GM21619 (cell line): ENCODE data around the gene AGBL5.

Experiments
- ATAC-seq: cut with Tn5 transposase; IDR thresholded peaks from one replicate; pipeline ENCODE4 v1.9.1; 2021; ENCODE audit not compliant: unreplicated experiment

Gene AGBL5, protein sequence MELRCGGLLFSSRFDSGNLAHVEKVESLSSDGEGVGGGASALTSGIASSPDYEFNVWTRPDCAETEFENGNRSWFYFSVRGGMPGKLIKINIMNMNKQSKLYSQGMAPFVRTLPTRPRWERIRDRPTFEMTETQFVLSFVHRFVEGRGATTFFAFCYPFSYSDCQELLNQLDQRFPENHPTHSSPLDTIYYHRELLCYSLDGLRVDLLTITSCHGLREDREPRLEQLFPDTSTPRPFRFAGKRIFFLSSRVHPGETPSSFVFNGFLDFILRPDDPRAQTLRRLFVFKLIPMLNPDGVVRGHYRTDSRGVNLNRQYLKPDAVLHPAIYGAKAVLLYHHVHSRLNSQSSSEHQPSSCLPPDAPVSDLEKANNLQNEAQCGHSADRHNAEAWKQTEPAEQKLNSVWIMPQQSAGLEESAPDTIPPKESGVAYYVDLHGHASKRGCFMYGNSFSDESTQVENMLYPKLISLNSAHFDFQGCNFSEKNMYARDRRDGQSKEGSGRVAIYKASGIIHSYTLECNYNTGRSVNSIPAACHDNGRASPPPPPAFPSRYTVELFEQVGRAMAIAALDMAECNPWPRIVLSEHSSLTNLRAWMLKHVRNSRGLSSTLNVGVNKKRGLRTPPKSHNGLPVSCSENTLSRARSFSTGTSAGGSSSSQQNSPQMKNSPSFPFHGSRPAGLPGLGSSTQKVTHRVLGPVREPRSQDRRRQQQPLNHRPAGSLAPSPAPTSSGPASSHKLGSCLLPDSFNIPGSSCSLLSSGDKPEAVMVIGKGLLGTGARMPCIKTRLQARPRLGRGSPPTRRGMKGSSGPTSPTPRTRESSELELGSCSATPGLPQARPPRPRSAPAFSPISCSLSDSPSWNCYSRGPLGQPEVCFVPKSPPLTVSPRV

DNA sequence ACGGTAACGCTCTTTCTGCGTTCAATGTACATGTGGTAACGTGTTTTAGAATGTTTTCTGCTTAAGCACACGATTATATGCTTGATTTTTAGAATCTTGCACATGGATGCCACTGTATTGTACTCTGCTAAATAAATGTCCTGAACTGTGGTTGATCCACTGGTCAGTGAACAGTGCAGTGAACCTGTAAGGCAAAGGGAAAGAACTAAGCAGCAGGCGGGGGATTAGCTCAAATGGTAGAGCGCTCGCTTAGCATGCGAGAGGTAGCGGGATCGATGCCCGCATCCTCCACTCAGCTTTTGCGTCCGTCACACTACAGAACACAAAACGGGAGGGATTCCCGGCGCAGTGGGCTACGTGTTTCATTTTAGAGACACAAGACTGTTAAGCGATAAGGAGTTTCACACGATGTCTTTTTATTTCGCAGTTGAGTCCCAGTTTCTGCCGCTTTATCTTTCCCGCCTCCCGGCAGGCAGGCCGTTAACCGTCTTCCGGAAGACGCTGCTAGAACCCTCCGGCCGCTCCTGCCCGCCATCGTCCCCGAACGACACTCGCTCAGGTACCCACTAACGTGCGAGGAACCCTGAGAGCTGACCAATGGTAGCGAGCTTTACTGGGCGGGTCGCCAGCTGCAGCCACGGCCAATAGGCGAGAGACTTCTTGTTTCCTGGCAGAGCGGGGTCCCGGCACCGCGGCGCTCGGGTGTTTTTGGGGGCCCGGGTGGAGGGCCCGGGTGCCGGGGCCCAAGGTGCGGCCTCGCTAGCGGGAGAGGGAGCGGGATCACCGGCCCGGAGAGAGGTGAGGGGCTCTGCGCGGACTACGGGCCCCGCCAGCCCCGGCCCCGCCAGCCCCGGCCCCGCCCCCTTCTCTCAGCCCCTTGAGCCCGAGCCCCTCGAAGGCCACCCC lies at the start of gene AGBL5:
AGBL5 (plus strand) TSS at position 673 of the 906 bp plus-strand sequence. CDS start 1,291 bp downstream, outside the sequence.
- ATAC-seq: peak; percentile 70

DNA sequence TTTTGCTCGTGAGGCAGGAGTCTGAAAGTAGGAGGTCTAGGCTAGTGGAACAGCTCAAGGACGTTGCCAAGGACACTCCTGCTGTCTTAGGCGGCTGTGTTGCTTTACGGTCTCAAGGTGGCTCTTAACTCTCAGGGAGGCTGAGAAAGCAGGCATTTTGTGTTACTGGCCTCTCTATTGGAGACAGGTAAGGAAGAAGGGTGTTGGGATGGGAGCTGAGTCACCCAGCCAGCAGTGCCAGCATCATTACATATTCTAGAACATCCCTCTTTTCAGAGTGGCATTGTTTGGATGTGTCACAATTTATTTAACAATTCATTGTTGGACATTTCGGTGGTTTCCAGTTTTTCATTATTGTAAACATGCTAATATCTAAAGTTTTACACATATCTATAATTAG lies 49.5 kb upstream of the AGBL5 start:
- no peak for ATAC-seq

DNA sequence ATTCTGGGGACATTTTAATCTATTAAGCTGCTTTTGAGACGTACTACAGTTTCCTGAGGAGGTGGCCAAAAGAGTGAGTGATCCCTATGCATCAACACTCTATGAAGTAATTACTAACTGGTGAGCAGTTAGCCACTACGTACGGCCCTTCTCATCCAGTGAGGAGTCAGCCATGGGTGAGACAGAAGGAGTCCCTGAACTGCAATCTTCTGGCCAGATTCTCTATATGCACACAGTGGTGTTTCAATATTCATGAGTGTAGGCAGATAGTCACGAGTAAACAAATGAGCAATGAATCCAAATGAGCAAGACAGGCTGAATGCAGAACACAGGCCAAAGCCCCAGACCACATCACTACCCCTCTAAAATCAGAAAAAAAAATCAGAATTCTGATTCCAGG lies 48.5 kb upstream of the AGBL5 start:
- ATAC-seq: no peak

DNA sequence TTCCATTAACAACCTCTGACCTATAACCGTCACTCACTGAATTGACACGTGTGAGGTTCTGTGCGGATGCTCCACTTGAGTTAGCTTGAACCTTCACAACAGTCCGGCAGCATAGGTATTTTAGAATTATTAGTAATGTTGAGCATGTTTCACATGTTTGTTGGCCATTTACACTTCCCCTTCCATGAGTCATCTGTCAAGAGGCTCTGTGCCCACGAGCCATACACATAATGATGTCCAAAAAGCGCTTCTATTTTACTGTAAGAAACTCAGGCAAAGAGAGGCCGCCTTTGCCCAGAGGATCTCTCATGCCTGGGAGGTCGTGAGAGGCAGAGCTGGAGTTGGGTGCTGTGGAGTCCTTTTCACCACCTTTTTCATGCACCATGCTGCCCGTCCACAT lies 47.6 kb upstream of the AGBL5 start:
- no peak for ATAC-seq

DNA sequence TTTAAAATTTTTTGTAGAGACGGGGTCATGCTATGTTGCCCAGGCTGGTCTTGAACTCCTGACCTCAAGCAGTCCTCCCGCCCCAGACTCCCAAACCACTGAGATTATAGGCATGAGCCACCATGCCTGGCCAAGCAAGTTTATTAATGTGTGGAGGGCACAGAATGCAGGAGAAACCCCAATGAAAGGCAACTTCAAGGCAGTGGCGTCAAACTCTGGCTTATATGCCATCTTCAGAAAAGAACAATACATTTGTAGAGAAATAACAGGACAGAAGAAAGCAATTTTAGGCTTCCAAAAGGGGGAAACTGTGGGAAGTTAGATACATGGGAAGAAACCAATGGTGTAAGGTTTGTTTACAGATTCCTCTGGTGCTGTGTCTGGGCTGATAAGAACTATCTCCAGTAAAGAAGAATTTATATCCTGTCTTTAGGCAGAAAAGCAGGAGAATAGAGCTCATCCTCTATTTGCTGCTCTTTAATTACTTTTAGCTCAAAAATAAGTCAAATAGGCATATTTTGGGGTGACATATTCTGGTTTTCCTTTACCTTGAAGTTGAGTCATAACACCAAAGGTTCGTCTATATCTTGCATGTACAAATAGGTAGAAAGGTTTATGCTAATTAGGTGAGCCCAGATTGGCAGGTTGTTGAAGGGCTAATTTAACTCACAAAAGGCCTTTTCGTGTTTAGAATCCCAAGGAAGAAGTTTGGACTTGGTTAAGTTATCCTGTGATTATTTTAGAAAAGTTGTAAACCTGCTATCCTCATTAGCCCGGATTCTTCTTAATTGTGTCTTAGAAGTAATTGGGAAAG lies 44.7 kb upstream of the AGBL5 start:
- ATAC-seq: no peak

DNA sequence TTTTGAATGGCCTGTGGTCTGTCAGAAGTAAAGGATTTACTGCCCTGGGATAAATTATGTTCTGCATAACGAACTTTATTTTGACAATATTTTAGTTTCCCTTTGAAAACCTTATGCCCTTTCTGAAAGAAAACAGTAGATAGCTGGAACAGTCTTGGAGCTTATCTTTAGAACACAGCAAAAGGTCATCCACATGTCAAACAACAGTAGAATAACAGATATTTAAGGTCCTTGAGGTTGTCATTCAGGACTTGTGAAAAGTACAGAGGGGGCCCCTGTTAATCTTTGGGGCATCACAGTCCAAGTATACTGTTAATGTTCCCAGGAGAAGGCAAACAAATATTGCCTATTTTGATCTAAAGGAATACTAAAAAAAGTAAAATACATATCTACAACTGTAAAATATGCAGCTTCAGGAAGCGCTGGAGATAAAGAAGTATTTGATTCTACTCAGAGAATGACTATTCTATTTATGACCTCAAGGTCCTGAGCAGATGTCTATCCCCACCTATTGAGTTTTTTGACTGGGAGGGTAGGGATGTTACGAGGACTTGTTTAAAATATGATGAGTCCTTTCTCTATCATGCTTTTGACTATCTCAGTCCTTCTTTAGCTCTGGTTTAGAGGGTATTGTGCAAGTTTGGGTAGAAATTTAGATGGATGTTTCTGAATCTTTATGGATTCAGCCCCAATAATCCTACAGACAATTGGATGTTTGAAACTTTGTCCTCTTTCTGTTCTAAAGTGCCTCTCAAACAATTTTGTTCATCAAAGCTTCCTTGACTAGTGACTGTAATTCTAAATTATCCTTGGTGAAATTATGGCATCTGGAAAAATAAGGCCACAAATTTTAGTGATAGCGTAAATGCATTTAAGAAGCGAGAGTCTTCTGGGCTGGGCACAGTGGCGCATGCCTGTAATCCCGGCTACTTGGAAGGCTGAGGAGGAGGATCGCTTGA lies 43.8 kb upstream of the AGBL5 start:
- ATAC-seq: no peak

DNA sequence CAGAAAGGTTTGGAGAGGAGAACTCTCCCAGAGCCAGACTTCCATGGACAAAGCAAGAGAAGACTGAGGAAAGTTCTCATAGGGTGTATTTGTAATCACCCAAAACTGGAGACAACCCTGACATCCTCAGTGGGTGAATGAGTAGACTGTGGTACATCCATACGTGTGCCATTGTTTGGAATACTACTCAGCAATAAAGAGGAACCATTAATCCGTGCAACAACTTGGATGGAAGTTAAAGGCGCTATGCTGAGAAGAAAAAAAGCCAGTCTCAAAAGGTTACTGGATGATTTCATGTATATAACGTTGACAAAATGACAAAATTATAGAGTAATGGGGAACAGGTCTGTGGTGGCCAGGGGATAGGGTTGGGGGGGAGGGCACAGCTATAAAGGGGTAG lies 42.8 kb upstream of the AGBL5 start:
- ATAC-seq: no peak

DNA sequence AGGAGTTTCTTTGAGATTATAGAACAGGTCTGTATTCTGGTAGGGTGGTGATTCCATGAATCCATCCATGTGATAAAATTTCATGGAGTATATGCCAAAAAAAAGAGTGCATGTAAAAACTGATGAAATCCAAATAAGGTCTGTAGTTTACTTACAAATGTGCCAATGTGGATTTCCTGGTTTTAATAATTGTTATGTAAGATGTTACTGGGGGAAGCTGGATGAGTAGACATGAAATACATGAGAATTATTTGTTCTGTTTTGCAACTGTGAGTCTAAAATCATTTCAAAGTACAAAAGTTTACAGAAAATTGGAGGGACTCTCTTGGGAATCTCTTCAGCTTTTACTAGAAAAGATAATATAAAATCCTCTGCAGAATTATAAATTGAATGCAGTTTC lies 42.4 kb upstream of the AGBL5 start:
- no peak for ATAC-seq

DNA sequence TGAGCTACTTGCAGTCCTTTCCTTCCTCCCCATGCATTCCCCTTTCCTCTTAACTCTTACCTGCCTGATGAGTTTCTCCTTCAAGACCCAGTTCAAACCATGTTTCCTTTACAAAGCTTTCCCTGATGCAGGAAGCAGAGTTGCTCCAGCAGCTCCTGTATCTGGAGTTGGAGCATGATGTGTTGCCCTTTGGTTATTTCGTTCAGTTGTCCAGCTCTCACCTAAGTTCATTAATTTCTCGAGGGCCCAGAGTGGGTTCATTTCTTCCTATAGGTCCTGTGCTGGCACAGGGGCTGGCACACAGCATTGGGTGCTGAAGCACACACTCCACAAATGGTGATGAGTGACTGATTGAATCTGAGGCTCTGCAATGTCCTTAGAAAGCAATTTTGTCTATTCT lies 41.8 kb upstream of the AGBL5 start:
- ATAC-seq: no peak

DNA sequence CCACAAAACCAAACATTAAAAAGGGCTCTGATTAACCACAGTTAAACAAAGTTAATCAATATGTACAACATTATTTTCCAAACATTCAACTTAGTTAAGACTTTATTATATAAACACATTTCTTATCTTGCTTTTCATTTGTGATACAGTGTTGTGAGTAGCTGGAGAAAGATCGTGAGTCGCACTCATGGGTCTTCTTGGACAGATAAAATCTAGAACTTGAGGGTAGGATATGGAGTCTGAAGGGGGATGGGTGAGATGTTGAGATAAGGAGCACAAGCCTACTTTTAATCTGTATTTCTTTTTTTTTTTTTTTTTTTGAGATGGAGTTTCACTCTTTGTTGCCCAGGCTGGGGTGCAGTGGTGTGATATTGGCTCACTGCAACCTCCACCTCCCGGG lies 41.3 kb upstream of the AGBL5 start:
- no peak for ATAC-seq

DNA sequence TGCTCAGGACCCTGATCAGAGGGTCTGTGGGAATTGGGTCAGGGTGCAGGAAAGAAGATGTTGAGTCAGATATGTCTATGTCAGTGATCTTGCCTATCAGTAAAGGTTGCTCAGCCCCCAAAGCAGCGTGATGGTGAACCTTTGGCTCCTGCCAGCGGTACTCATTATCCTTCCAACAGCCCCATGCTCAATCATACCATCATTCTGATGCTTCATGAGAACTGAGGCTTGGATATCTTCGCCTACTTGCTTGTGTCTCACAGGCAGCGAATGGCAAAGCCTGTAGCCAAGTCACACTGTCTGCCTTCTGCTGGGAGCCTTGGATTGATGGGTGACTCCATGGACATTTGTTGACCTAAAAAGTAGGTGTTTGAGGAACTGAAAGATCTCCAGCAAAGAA lies 37.7 kb upstream of the AGBL5 start:
- ATAC-seq: no peak

DNA sequence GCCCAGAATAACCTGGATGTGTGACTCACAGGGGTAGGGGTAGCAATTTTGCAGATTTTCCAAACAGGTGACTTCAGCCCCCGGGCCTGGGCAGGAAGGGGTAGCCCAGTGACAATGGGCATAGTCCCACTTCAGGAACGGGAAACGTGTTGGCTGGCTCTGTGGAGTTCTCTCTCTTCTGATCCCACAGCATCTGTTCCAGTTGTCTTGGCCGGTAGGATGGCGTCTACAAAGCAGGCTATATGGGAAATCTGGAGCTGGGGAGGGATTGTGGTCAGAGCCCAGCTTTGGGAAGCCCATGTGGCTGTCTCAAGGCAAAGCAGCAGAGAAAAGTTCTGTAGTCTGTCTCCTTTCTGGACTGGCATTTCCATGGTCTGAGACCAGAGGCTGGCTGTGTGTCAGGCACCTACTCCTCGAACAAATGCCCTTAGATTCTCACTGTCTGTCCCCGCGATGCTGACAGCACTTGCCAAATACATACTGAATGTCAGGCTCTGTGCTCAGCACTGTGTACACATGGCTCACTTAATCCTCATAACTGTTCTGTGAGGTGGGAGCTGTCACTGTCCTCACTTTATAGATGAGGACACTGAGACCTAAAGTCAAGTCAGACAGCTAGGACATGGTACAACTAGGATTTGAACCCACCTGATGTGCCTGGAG lies 36.6 kb upstream of the AGBL5 start:
- no peak for ATAC-seq

DNA sequence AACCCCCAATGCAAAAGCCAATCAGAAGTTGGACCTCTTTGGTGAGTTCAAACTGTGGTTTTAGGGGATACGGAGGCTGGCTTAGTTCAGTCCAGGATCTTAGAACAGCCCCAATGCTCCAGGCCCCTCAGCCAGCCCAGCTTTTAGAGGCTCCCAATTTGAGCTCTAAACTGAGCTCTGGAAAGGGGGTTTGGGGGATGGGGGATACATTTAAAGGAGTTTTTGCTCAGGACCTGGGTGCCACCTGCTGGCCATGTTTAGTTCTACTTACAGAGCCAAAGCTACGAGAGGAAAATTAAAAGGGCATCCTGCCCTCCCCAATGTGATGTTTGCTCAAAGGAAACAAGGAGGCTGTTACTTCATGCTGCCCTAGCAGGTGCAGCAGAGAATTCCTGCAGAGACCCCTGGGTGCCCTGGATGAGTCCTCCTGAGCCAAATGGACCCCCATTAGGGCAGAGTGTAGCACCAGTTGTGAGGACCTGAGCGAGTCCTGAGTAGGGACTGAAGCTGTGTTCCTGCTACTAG lies 34.6 kb upstream of the AGBL5 start:
- ATAC-seq: no peak

DNA sequence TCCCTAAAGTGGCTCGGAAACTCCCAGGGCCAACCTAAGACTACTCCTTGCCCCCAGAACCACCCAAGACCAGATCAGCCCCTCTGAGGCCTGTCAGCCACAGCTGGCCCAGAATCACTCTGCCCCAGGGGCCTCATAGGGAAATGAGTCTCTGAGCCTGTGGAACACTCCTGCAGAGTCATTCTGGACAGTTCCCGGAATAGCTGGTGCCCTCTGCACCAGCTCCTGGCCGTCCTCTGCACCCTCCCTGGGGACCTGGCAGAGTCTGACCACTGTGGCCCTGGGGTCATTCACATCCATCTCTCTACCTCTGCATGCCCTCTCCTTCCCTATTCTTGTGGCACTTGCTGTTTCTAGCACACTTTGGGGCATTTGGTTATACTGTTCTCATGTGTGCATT lies 33.3 kb upstream of the AGBL5 start:
- no peak for ATAC-seq

DNA sequence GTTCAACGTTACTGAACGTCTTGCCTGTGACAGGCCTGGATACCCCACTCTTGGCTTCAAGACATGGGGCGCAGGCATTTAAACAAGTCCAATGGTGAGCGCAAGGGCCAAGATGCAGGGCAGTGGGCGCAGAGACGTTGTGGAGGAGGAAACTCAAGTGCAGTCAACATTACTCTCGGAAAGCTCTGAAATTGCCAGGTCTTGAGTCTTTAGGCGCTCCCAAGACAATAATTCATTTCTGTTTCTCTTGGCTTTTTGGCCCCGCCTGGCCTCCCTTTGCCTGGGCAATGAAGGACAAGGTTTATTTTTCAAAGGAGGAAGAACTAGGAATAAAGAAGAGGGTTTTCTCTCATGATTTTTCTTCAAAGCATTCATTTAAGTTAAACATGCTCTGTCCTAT lies 32.0 kb upstream of the AGBL5 start:
- ATAC-seq: no peak

DNA sequence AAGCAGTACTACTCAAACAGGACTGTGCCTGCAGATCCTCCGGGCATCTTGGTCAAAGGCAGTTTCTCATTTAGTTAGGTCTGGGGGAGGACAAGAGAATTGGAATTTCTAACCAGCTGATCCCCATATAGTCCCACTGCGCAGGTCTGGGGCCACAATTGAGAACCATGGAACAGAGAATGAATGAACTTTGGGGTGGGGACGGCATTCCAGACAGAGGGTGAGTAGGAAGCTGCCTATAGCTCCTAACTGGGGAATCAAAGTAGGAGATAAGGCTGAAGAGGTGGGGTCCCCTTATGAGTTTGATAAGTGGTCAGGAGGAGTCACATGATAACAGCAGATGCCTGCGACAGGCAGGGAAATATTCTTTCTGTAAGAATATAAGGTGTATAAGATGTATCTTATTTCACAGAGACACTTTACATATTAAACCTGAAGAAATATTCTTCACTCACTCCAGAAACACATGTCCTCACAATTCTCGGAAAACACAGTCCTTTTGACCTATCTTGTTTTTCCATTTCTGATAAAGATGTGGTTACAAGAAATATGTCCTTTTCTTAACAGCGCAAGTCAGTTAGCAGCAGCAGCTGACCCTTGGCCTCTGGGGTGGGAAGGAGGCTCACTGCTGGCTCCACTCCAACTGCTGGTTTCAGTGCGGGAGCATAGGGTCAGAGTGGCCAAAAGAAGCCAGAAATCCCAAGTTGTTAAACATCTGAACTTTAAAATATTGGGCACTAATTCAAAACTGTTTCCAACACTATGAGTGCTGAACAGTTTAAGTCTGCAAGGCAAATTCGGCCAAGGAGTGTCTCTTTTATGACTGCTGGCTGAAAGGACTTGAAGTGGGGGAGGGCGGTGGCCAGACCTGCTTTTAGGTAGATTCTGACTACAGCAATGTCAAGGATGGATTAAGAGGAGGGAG lies 31.3 kb upstream of the AGBL5 start:
- no peak for ATAC-seq
